ENCODE data around the gene ZC3H11A. TPM values are rescaled to one million over a fixed set of nuclear protein-coding genes. Genes with fewer than 3 reads are reported as not detected.

The ZC3H11A gene
- total and polyA plus RNA-seq, 2 donors (not counting 3 experiments of a cell fraction or from before 2014, with no cell fraction given) = 36.8 to 72.6 TPM

- TF ChIP-seq MYC (IDR thresholded peaks at IDR 0.05; ENCODE audit: low read depth, low read length) (no peak), FOS (IDR thresholded peaks at IDR 0.05; ENCODE audit: borderline replicate concordance, insufficient read depth, low read length) (no peak), MAX (IDR thresholded peaks at IDR 0.05; ENCODE audit: insufficient read depth, insufficient read length) (no peak), EZH2 (IDR thresholded peaks at IDR 0.05; ENCODE audit: borderline replicate concordance, low read depth, low read length, severe bottlenecking) (no peak), JUN (IDR thresholded peaks at IDR 0.05; ENCODE audit: borderline replicate concordance, insufficient read depth, insufficient read length, low read depth) (no peak), POLR2A (IDR thresholded peaks at IDR 0.05; ENCODE audit: low read depth, low read length) (no peak), GATA2 (IDR thresholded peaks at IDR 0.05; ENCODE audit: insufficient read depth, insufficient read length, low read depth, low read length) (no peak), POLR2AphosphoS5 (IDR thresholded peaks at IDR 0.05; ENCODE audit: insufficient read depth, low read depth, low read length) (no peak)
- TF ChIP-seq, protein P1, sequence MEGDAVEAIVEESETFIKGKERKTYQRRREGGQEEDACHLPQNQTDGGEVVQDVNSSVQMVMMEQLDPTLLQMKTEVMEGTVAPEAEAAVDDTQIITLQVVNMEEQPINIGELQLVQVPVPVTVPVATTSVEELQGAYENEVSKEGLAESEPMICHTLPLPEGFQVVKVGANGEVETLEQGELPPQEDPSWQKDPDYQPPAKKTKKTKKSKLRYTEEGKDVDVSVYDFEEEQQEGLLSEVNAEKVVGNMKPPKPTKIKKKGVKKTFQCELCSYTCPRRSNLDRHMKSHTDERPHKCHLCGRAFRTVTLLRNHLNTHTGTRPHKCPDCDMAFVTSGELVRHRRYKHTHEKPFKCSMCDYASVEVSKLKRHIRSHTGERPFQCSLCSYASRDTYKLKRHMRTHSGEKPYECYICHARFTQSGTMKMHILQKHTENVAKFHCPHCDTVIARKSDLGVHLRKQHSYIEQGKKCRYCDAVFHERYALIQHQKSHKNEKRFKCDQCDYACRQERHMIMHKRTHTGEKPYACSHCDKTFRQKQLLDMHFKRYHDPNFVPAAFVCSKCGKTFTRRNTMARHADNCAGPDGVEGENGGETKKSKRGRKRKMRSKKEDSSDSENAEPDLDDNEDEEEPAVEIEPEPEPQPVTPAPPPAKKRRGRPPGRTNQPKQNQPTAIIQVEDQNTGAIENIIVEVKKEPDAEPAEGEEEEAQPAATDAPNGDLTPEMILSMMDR (IDR thresholded peaks at IDR 0.05; ENCODE audit: extremely low read depth in 1 of 2, insufficient read depth in 1 of 2, low read depth in 1 of 2, low read length in 2 of 2) = no peak
- no peaks in the 10 kb centered on the region for H3K4me1 ChIP-seq (ENCODE audit: control insufficient read depth, extremely low read depth, insufficient read depth, low read length)
- no TSS peak for BruUV-seq (replicated peaks)
- no peaks in the 10 kb centered on the region for H4K20me1 ChIP-seq (replicated peaks; ENCODE audit: control insufficient read depth, extremely low read depth, insufficient read depth, low read length)
- H3K9me1 ChIP-seq (replicated peaks; ENCODE audit: control insufficient read depth, extremely low read depth, insufficient read depth, low read length) = no peaks in the 10 kb centered on the region
- H3K9ac ChIP-seq (replicated peaks; ENCODE audit: extremely low read depth, insufficient read depth, low read length) = no peak overlapping the region
- CTCF ChIA-PET = interaction anchor here (1.0 kb wide), 1 partner anchor 11 kb away, joined by 3 read pairs; no protein-coding TSS in a partner anchor
- no peak overlapping the region for H2AFZ ChIP-seq (ENCODE audit: low read depth, low read length)
- DNase-seq (ENCODE audit: low read depth, low spot score) = no peak
- H3K79me2 ChIP-seq (ENCODE audit: control insufficient read depth, insufficient read depth, low read length) = peaks cover 41% of the 10 kb centered on the region
- peaks cover 16 to 18% of the 10 kb centered on the region in 2 experiments for H3K36me3 ChIP-seq (ENCODE audit: control insufficient read depth in 2 of 2, extremely low read depth in 1 of 2, insufficient read depth in 2 of 2, low read length in 2 of 2)
- POLR2A ChIA-PET = no interaction called here
- dilution Hi-C loops (cut with MboI; ENCODE audit: extremely low pct_ligation_motif_present, low sequenced_read_pairs) (no loop called here), intact Hi-C loops (cut with micrococcal nuclease) (no loop called here)
- no peaks in the 10 kb centered on the region for H3K27me3 ChIP-seq (ENCODE audit: control insufficient read depth in 2 of 2, insufficient read depth in 2 of 2, low read length in 2 of 2)
- no peaks in the 10 kb centered on the region for H3K9me3 ChIP-seq (replicated peaks; ENCODE audit: control insufficient read depth, insufficient read depth, low read length)
- H3K27ac ChIP-seq (ENCODE audit: insufficient read depth, low read depth, low read length) = no peak overlapping the region
- FAIRE-seq = no peak
- H3K4me2 ChIP-seq (ENCODE audit: insufficient read depth, low read length) = no peak overlapping the region
- no peak overlapping the region for H3K4me3 ChIP-seq (replicated peaks in 1 of 3; ENCODE audit: insufficient read depth in 1 of 3, low read depth in 1 of 3, low read length in 3 of 3)
Measured at GRCh38 chr1:203818399-203818798, 23.0 kb downstream of the ZC3H11A start.

Data from endothelial cell of umbilical vein (primary cell).